Loucy (cell line): Measurements from ENCODE around the gene IHH.

Source experiments
- CTCF ChIP-seq: fragments of 200-600 bp; sonication (generic); conservative IDR thresholded peaks from 2 replicates; pipeline ENCODE4 v1.5.1; 2014; ENCODE audit warnings: mild to moderate bottlenecking, antibody characterized with exemption, low read length
- EZH2phosphoT487 ChIP-seq: fragments of 200-600 bp; IDR thresholded peaks from 2 replicates; pipeline ENCODE4 v1.6.1; 2018; ENCODE audit warnings: antibody characterized with exemption, mild to moderate bottlenecking, moderate library complexity, borderline replicate concordance

GRCh38 chr2:219028996-219029828 is 31.5 kb downstream of the IHH start:
- no peak for TF ChIP-seq CTCF
- no peak for TF ChIP-seq EZH2phosphoT487
